Measurements from ENCODE around the gene KIF16B. TPM values are rescaled to one million over a fixed set of nuclear protein-coding genes. Genes with fewer than 3 reads are reported as not detected.

KIF16B gene
- total and polyA plus RNA-seq, 2 of the 8 experiments (the other 6 are each of a cell fraction or from before 2014, with no cell fraction given) = 3.0 to 9.2 TPM

GRCh38 chr20:16535277-16535676, 38.0 kb downstream of the KIF16B start:
- Histone ChIP-seq H3K18ac (ENCODE audit: extremely low read depth, low read length) (no peak overlapping the region), H4K91ac (replicated peaks; ENCODE audit: insufficient read length, low read length) (no peak overlapping the region), H3K4me2 (ENCODE audit: insufficient read depth in 1 of 2, low read depth in 2 of 2, low read length in 2 of 2) (no peak overlapping the region), H3K23ac (ENCODE audit: insufficient read length) (no peak overlapping the region), H2AK5ac (ENCODE audit: low read depth, low read length) (no peak overlapping the region), H3K23me2 (ENCODE audit: low read depth, low read length) (no peaks in the 10 kb centered on the region), H2BK120ac (replicated peaks; ENCODE audit: low read depth, low read length) (no peak overlapping the region), H2BK20ac (ENCODE audit: low read length) (no peak overlapping the region), H3K79me1 (ENCODE audit: low read depth, low read length) (no peaks in the 10 kb centered on the region), H3K56ac (replicated peaks; ENCODE audit: insufficient read length, low read depth, low read length) (no peak overlapping the region), H2BK5ac (ENCODE audit: low read depth, low read length) (no peak overlapping the region), H3K4me1 (replicated peaks in 1 of 4; ENCODE audit: control insufficient read depth in 3 of 4, insufficient read depth in 4 of 4, low read length in 3 of 4) (peaks cover 0 to 2% (median 0%) of the 10 kb centered on the region in 4 experiments; a peak in 1 of 7 replicates), H2BK15ac (ENCODE audit: low read length) (no peak overlapping the region), H4K20me1 (replicated peaks in 1 of 2; ENCODE audit: control insufficient read depth in 1 of 2, insufficient read depth in 2 of 2, low read length in 2 of 2) (no peaks in the 10 kb centered on the region), H4K5ac (ENCODE audit: insufficient read length, low read depth, low read length) (no peak overlapping the region), H2BK12ac (ENCODE audit: low read depth, low read length) (no peak overlapping the region), H3K9me3 (ENCODE audit: insufficient read depth in 2 of 2, low read depth in 1 of 2, low read length in 1 of 2) (no peaks in the 10 kb centered on the region), H3K9ac (replicated peaks in 1 of 4; ENCODE audit: extremely low read depth in 1 of 4, low read depth in 3 of 4, low read length in 3 of 4) (no peak overlapping the region), H3K4ac (replicated peaks; ENCODE audit: insufficient read length, low read depth, low read length) (no peak overlapping the region), H3K79me2 (ENCODE audit: control insufficient read depth in 1 of 2, insufficient read depth in 2 of 2, low read length in 2 of 2) (peaks cover 0 to 2% of the 10 kb centered on the region in 2 experiments; a peak in 1 of 4 replicates), H3K14ac (ENCODE audit: insufficient read length) (no peak overlapping the region), H3K27ac (ENCODE audit: low read depth, low read length) (no peak overlapping the region), H3K27me3 (replicated peaks in 1 of 4; ENCODE audit: control insufficient read depth in 3 of 4, extremely low read depth in 1 of 4, insufficient read depth in 3 of 4, low read length in 3 of 4) (no peaks in the 10 kb centered on the region), H3K36me3 (ENCODE audit: control insufficient read depth in 2 of 4, insufficient read depth in 4 of 4, low read length in 3 of 4) (no peaks in the 10 kb centered on the region), H3K4me3 (ENCODE audit: extremely low read depth in 1 of 4, insufficient read depth in 2 of 4, low read depth in 3 of 4, low read length in 4 of 4) (no peak overlapping the region), H4K8ac (ENCODE audit: extremely low read depth, insufficient read depth, low read length) (no peak overlapping the region), H2AFZ (ENCODE audit: low read length) (no peak overlapping the region)
- WGBS, 2 experiments (ENCODE audit: extremely low coverage in 1 of 2, insufficient coverage in 1 of 2, insufficient read length in 1 of 2, insufficient replicate concordance in 2 of 2, low coverage in 1 of 2, low lambda C conversion rate in 2 of 2, missing lambda C conversion rate in 1 of 2) = 92% methylated on average over 2 of the region's 2 CpGs; no CpG with 5 or more reads in 1 of the 2 experiments
- ChIA-PET POLR2A (ENCODE audit: partially characterized antibody) (no interaction called here), CTCF (ENCODE audit: partially characterized antibody) (no interaction called here)
- DNase-seq (ENCODE audit: low read depth in 1 of 2, low spot score in 2 of 2) (no peak), FAIRE-seq (no peak)
- TF ChIP-seq RXRA (IDR thresholded peaks at IDR 0.05; ENCODE audit: insufficient read depth, low read depth, low read length) = no peak
- no peak for TF ChIP-seq TAF1 (IDR thresholded peaks at IDR 0.05; ENCODE audit: low read depth, low read length)

Measured in H1 (cell line).